Ovary (tissue), 9 donors: ENCODE measurements around the gene SIX2. TPM values are rescaled to one million over a fixed set of nuclear protein-coding genes. Genes with fewer than 3 reads are reported as not detected.

Experiments
- DNase-seq, 5 donors: peaks; one replicate each; pipeline ENCODE4 v3.0.0-alpha.2; 2019 to 2020
- H3K27ac ChIP-seq, 2 donors: fragments of 200-600 bp; one replicate each; pipeline versions ENCODE4 v1.5.1 to v1.8.0; 2019 to 2022
- H3K27me3 ChIP-seq: fragments of 200-600 bp; one replicate; pipeline ENCODE4 v1.8.0; 2022
- H3K36me3 ChIP-seq: fragments of 200-600 bp; sonication (generic); one replicate; pipeline ENCODE4 v1.5.1; 2019
- H3K4me1 ChIP-seq: one replicate; pipeline ENCODE4 v1.8.1; 2013; ENCODE audit warnings: mild to moderate bottlenecking, moderate library complexity; ENCODE audit not compliant: insufficient read depth
- H3K4me3 ChIP-seq: fragments of 200-600 bp; sonication (generic); one replicate; pipeline ENCODE4 v1.5.1; 2017
- H3K9me3 ChIP-seq, 2 donors: fragments of 200-600 bp in 1 of 2; sonication (generic) in 1 of 2; one replicate each; pipeline versions ENCODE4 v1.5.1 to v1.8.1; 2013 to 2019; ENCODE audit warnings: mild to moderate bottlenecking in 1 of 2, moderate library complexity in 1 of 2
- CTCF ChIP-seq, 3 donors: fragments of 450-650 bp in 2 of 3; fragments of 200-600 bp in 1 of 3; IDR thresholded peaks; one replicate each; pipeline versions ENCODE4 v1.5.1 to v1.8.0; 2016 to 2022; ENCODE audit warnings: antibody characterized with exemption in 3 of 3, mild to moderate bottlenecking in 1 of 3
- EP300 ChIP-seq: sonication (generic); formaldehyde crosslinking; IDR thresholded peaks from one replicate; pipeline ENCODE4 v1.6.1; 2017; ENCODE audit warnings: antibody characterized with exemption
- POLR2A ChIP-seq: fragments of 450-650 bp; IDR thresholded peaks from one replicate; pipeline ENCODE4 v1.6.1; 2017; ENCODE audit warnings: antibody characterized with exemption, mild to moderate bottlenecking, moderate library complexity
- WGBS, 3 donors: extraction: QIAGEN DNeasy Blood & Tissue Kit in 1 of 3; methylation state at CpG; one replicate each; pipeline versions ENCODE4 v1.1.5 to v1.1.7; 2013 to 2017; 5-methylcytosine and 5-hydroxymethylcytosine counted together
- intact Hi-C, 4 donors: fragments of 100-400 bp; cut with DNase I; formaldehyde crosslinking; loops; one replicate each; pipeline versions ENCODE4 v1.11.0 to v1.15.1; 2022 to 2023
- polyA plus RNA-seq, 2 donors: library from polyadenylated mRNA; stranded (reverse); fragments of 200-250 nt in 1 of 2; fragments of 350-450 nt in 1 of 2; fragmentation: Illumina TruSeq in 1 of 2; extraction: RNeasy Lipid Tissue Mini Kit (QIAGEN cat#74804) in 1 of 2; gene quantifications; one replicate each; pipeline ENCODE4 v1.2.3, GENCODE V29; 2013 to 2014
- total RNA-seq, 7 donors: library from RNA; depleted of rRNA in 2 of 7; stranded (reverse); fragments of >200 nt in 2 of 7; fragmentation: NEBNext Ultra II Directional in 3 of 7; extraction: Animal tissue kit (Norgen Biotek cat#: 25700) in 3 of 7; gene quantifications; one replicate each; pipeline versions ENCODE4 v1.1.0 to v1.2.4, GENCODE V29; 2016 to 2023
- donor health status: DM: no; HTN: no; CAD: no; lungs with moderate emphysema.
- donor health status: DM: no; HTN: no; CAD: no.
- donor health status: Bipolar disorder and iron deficiency.
- donor health status: DM: yes; HTN: yes; CAD: no.
- donor health status: DM: no; HTN: no; CAD: no.
- donor health status: DM: yes; HTN: yes; CAD: no.

Gene SIX2
- total and polyA plus RNA-seq, 9 donors, result 0.06 to 0.46 (median 0.16) TPM; not detected in 3

GRCh38 chr2:45049569-45050336 is 40.5 kb upstream of the SIX2 start:
- TF ChIP-seq CTCF (IDR thresholded peaks at IDR 0.05) (no peak), EP300 (no peak), POLR2A (no peak)
- Histone ChIP-seq H3K9me3 (no peaks in the 10 kb centered on the region), H3K4me3 (no peak overlapping the region), H3K27ac (no peak overlapping the region), H3K27me3 (no peaks in the 10 kb centered on the region), H3K36me3 (no peaks in the 10 kb centered on the region), H3K4me1 (no peaks in the 10 kb centered on the region)
- WGBS, 3 donors, result 80 to 85% (median 83%) methylated on average over 19 of the region's 19 CpGs
- DNase-seq, result no peak
- intact Hi-C loops, result no loop called here

GRCh38 chr2:45047301-45047700 is 38.0 kb upstream of the SIX2 start:
- TF ChIP-seq CTCF (IDR thresholded peaks at IDR 0.05), result no peak
- no peak for TF ChIP-seq EP300
- TF ChIP-seq POLR2A, result no peak
- H3K4me1 ChIP-seq, result no peaks in the 10 kb centered on the region
- WGBS, 3 donors, result 76 to 93% (median 81%) methylated on average over 4 of the region's 4 CpGs
- intact Hi-C loops, result no loop called here
- H3K27ac ChIP-seq, result no peak overlapping the region
- no peak overlapping the region for H3K4me3 ChIP-seq
- H3K36me3 ChIP-seq, result no peaks in the 10 kb centered on the region
- H3K27me3 ChIP-seq, result no peaks in the 10 kb centered on the region
- no peaks in the 10 kb centered on the region for H3K9me3 ChIP-seq
- DNase-seq, result no peak

GRCh38 chr2:45046786-45047185 is 37.5 kb upstream of the SIX2 start:
- Histone ChIP-seq H3K4me3 (no peak overlapping the region), H3K27ac (no peak overlapping the region), H3K36me3 (no peaks in the 10 kb centered on the region), H3K4me1 (no peaks in the 10 kb centered on the region), H3K9me3 (no peaks in the 10 kb centered on the region), H3K27me3 (no peaks in the 10 kb centered on the region)
- intact Hi-C loops, result no loop called here
- DNase-seq, result no peak
- TF ChIP-seq POLR2A, result no peak
- TF ChIP-seq EP300, result no peak
- no peak for TF ChIP-seq CTCF (IDR thresholded peaks at IDR 0.05)
- WGBS, 3 donors, result 87 to 93% (median 91%) methylated on average over 1 of the region's 1 CpG

GRCh38 chr2:45045706-45046105 is 36.5 kb upstream of the SIX2 start:
- H3K27me3 ChIP-seq, result no peaks in the 10 kb centered on the region
- TF ChIP-seq CTCF (IDR thresholded peaks at IDR 0.05), result no peak
- no peak for TF ChIP-seq POLR2A
- H3K36me3 ChIP-seq, result no peaks in the 10 kb centered on the region
- no peak overlapping the region for H3K27ac ChIP-seq
- DNase-seq, result no peak
- no peaks in the 10 kb centered on the region for H3K4me1 ChIP-seq
- intact Hi-C loops, result no loop called here
- H3K4me3 ChIP-seq, result no peak overlapping the region
- no peaks in the 10 kb centered on the region for H3K9me3 ChIP-seq
- WGBS, 3 donors, result 72 to 81% (median 78%) methylated on average over 3 of the region's 3 CpGs
